Neutrophil (primary cell): ENCODE results near the gene CC2D2B.
"Not testable (repeated sequence)": the region's sequence is repeated elsewhere in the genome, so short reads cannot be mapped to it uniquely, and the experiment has no call there.

Experiments used
- H3K27ac ChIP-seq: fragments of 200-600 bp; sonication (generic); 2 replicates; pipeline ENCODE4 v1.5.1; 2016; ENCODE audit warnings: mild to moderate bottlenecking, moderate library complexity
- H3K27me3 ChIP-seq: fragments of 200-600 bp; sonication (generic); 2 replicates; pipeline ENCODE4 v1.6.0; 2016; ENCODE audit warnings: mild to moderate bottlenecking
- H3K36me3 ChIP-seq: fragments of 200-600 bp; sonication (generic); 2 replicates; pipeline ENCODE4 v1.5.1; 2017
- H3K4me1 ChIP-seq, 2 experiments: fragments of 200-600 bp in 1 of 2; sonication (generic) in 1 of 2; 1 replicate in 1 of 2; 2 replicates in 1 of 2; pipeline versions ENCODE4 v1.5.1 to v1.6.1; 2013 to 2016; ENCODE audit warnings: low read depth in 1 of 2, low read length in 1 of 2, mild to moderate bottlenecking in 1 of 2, moderate library complexity in 1 of 2; ENCODE audit not compliant: control insufficient read depth in 1 of 2, insufficient read depth in 1 of 2
- H3K4me3 ChIP-seq, 2 experiments: fragments of 200-600 bp in 1 of 2; sonication (generic) in 1 of 2; 1 replicate in 1 of 2; 2 replicates in 1 of 2; pipeline ENCODE4 v1.5.1; 2013 to 2016; ENCODE audit warnings: low read depth in 1 of 2, low read length in 1 of 2, mild to moderate bottlenecking in 1 of 2, moderate library complexity in 1 of 2
- H3K9me3 ChIP-seq: fragments of 200-600 bp; sonication (generic); 2 replicates; pipeline ENCODE4 v1.5.1; 2016
- TF ChIP-seq, protein P1 (sequence below): fragments of 200-600 bp; sonication (generic); IDR thresholded peaks from 2 replicates; pipeline ENCODE4 v1.5.1; 2016; ENCODE audit warnings: antibody characterized with exemption

Gene CC2D2B

DNA sequence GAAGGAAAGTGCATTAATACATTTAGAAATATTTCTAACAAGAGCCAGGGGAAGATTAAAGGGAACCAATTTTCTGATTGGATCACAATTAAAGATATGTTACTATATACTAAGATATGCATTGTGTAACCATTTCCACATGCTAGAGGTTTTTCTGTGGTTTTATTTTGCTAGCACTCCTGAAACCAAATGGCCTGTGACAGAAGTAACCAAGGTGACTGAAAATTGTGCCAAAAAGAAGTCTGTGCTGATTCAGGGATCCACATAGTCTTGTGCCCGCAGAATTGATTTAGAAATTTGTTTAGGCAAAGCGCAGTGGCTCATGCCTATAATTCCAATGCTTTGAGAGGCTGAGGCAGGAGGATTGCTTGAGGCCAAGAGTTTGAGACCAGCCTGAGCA lies 1.8 kb downstream of the CC2D2B start:
- H3K4me1 ChIP-seq = peaks cover 14 to 19% of the 10 kb centered on the region in 2 experiments
- H3K9me3 ChIP-seq = no peaks in the 10 kb centered on the region
- TF ChIP-seq, protein P1, sequence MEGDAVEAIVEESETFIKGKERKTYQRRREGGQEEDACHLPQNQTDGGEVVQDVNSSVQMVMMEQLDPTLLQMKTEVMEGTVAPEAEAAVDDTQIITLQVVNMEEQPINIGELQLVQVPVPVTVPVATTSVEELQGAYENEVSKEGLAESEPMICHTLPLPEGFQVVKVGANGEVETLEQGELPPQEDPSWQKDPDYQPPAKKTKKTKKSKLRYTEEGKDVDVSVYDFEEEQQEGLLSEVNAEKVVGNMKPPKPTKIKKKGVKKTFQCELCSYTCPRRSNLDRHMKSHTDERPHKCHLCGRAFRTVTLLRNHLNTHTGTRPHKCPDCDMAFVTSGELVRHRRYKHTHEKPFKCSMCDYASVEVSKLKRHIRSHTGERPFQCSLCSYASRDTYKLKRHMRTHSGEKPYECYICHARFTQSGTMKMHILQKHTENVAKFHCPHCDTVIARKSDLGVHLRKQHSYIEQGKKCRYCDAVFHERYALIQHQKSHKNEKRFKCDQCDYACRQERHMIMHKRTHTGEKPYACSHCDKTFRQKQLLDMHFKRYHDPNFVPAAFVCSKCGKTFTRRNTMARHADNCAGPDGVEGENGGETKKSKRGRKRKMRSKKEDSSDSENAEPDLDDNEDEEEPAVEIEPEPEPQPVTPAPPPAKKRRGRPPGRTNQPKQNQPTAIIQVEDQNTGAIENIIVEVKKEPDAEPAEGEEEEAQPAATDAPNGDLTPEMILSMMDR = no peak
- no peaks in the 10 kb centered on the region for H3K36me3 ChIP-seq
- H3K27me3 ChIP-seq = peaks cover 5% of the 10 kb centered on the region
- no peak overlapping the region for H3K4me3 ChIP-seq
- H3K27ac ChIP-seq = no peak overlapping the region

DNA sequence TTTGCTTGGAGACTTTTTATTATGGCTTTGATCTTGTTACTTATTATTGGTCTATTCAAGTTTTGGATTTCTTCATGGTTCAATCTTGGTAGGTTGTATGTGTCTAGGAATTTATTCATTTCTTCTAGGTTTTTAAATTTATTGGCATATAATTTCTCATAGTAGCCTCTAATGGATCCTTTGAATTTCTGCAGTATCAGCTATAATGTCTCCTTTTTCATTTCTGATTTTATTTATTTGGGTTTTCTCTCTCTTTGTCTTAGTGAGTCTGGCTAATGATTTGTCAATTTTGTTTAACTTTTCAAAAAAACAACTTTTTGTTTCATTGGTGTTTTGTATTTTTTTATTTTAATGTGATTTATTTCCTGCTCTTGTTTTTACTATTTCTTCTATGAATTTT lies 8.3 kb downstream of the CC2D2B start:
- H3K4me3 ChIP-seq, H3K36me3 ChIP-seq, H3K4me1 ChIP-seq, H3K27ac ChIP-seq, H3K27me3 ChIP-seq, H3K9me3 ChIP-seq: not testable (repeated sequence)

DNA sequence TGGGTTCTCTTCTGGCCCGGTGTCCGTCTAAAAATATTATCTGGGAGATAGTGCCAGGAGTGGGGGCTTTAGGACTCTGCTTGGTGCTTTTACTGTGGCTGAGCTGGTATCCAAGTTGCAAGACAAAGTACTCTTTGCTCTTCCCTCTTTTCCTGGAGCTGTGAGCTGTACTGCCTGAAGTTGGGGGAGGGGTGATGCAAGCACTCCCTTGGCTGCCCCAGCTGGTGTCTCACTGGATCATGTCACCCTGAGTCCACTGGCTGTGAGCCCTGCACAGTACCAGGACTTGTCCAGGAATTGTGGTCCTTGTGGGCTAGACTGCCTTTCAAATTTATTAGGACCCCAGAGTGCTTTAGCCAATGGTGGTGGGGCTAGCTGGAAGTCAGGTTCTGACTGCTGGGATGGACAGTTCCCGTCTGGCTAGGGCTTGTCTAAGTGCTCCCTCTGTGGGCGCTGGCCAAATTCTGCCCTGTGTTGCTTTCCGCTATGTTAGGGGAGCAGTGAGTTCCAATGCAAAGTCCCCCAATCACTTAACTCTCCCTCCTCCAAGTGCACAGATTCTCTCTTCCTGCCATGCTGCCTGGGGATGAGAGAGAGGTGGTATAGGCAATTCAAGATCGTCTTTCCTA lies 13.1 kb downstream of the CC2D2B start:
- TF ChIP-seq, protein P1 = no peak
- Histone ChIP-seq H3K27ac (no peak overlapping the region), H3K27me3 (no peaks in the 10 kb centered on the region), H3K9me3 (no peaks in the 10 kb centered on the region), H3K4me3 (no peak overlapping the region), H3K36me3 (no peaks in the 10 kb centered on the region), H3K4me1 (no peaks in the 10 kb centered on the region)

DNA sequence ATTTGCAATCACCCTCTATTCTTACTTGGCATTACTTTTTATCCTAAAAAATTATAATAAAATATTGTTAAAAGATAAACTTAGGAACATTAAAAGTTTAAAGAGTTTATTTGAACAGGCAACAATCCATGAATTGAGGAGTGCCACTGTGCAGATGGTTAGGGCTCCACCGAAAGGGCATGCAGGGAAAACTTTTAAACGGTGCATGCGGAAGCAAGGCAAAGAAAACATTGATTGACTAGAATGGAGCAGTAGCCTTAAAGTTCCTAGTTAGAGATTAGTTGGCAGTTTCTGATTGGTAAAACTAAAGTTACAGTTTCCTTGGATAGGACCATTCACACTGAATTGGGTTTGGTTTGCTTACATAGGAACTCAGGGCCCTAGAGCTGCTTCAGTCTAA lies 17.3 kb downstream of the CC2D2B start:
- TF ChIP-seq, protein P1 = no peak
- Histone ChIP-seq H3K4me1 (no peaks in the 10 kb centered on the region), H3K36me3 (no peaks in the 10 kb centered on the region), H3K27ac (no peak overlapping the region), H3K9me3 (no peaks in the 10 kb centered on the region), H3K4me3 (no peak overlapping the region), H3K27me3 (no peaks in the 10 kb centered on the region)

DNA sequence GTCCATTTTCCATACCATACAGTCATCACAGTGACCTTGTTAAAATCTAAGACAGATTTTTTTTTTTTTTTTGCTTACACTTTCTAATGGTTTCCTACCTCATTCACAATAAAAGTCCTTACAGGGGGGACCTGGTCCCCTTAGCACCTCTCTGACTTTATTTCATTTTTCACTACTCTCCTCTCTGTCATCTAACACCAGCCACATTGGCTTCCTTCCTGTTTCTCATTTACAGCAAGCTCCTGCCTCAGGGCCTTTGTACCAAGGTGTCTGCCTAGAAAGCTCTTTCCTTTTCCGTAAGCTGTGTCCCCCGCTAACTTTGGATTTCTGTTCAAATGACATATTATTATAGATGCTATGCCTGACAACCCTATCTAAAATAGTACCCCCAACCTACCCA lies 27.7 kb downstream of the CC2D2B start:
- no peaks in the 10 kb centered on the region for H3K36me3 ChIP-seq
- H3K4me1 ChIP-seq = no peaks in the 10 kb centered on the region
- H3K27me3 ChIP-seq = no peaks in the 10 kb centered on the region
- no peak overlapping the region for H3K4me3 ChIP-seq
- no peak overlapping the region for H3K27ac ChIP-seq
- no peaks in the 10 kb centered on the region for H3K9me3 ChIP-seq
- TF ChIP-seq, protein P1 = no peak

DNA sequence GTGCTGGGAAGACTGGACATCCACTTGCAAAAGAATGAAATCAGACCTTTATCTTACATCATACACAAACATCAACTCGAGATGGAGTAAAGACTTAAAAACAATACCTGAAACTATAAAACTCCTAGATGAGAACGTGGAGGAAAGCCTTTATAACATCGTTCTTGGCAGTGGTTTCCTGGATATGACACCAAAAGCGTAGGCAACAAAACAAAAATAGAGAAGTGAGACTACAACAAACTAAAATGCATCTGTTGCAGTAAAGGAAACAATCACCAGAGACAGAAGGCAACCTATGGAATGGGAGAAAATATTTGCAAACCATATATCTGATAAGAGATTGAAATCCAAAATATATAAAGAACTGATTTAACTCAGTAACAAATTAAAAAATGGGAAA lies 33.3 kb downstream of the CC2D2B start:
- no peak overlapping the region for H3K4me3 ChIP-seq
- no peaks in the 10 kb centered on the region for H3K4me1 ChIP-seq
- H3K27me3 ChIP-seq = no peaks in the 10 kb centered on the region
- H3K9me3 ChIP-seq = no peaks in the 10 kb centered on the region
- TF ChIP-seq, protein P1 = no peak
- H3K27ac ChIP-seq = no peak overlapping the region
- no peaks in the 10 kb centered on the region for H3K36me3 ChIP-seq
